Calu3 (cell line): Measurements from ENCODE around the gene PPAN. TPM values are rescaled to one million over a fixed set of nuclear protein-coding genes. Genes with fewer than 3 reads are reported as not detected.

Experiments used
- BruUV-seq: library from RNA; stranded (reverse); fragments of 400-500 nt; replicated peaks from 2 replicates; lab custom pipeline; 2021; lab: Mats Ljungman, UMichigan
- CTCF ChIA-PET: fragments of 300-600 bp; sonication (Branson Sonifier 250); formaldehyde crosslinking; loops from one replicate; lab custom pipeline; 2022; ENCODE audit warnings: antibody characterized with exemption; lab: Charles Lee
- DNase-seq: peaks from one replicate; pipeline ENCODE4 v3.0.0; 2022
- H3K27ac Mint-ChIP-seq: one replicate; pipeline ENCODE4 v1.8.0; 2022; ENCODE audit warnings: mixed read lengths; ENCODE audit not compliant: unreplicated experiment
- H3K27me3 Mint-ChIP-seq: one replicate; pipeline ENCODE4 v1.8.0; 2022; ENCODE audit warnings: mixed read lengths; ENCODE audit not compliant: unreplicated experiment
- H3K36me3 Mint-ChIP-seq: one replicate; pipeline ENCODE4 v1.8.0; 2022; ENCODE audit warnings: mild to moderate bottlenecking, moderate library complexity, mixed read lengths; ENCODE audit not compliant: insufficient read depth, unreplicated experiment
- H3K4me1 Mint-ChIP-seq: one replicate; pipeline ENCODE4 v1.8.0; 2022; ENCODE audit warnings: mild to moderate bottlenecking, low read depth, mixed read lengths; ENCODE audit not compliant: unreplicated experiment
- H3K4me3 Mint-ChIP-seq: one replicate; pipeline ENCODE4 v1.8.0; 2022; ENCODE audit warnings: mild to moderate bottlenecking, low read depth, moderate library complexity, mixed read lengths; ENCODE audit not compliant: unreplicated experiment
- H3K9me3 Mint-ChIP-seq: one replicate; pipeline ENCODE4 v1.8.0; 2022; ENCODE audit warnings: low read depth, mixed read lengths; ENCODE audit not compliant: unreplicated experiment
- CTCF ChIP-seq: fragments of 200-600 bp; IDR thresholded peaks from one replicate; pipeline ENCODE4 v1.8.0; 2022; ENCODE audit warnings: antibody characterized with exemption; ENCODE audit not compliant: unreplicated experiment
- intact Hi-C: fragments of 100-400 bp; cut with micrococcal nuclease; formaldehyde crosslinking; loops from one replicate; pipeline ENCODE4 v1.10.0; 2022; ENCODE audit not compliant: unreplicated experiment
- total RNA-seq: library from RNA; stranded (reverse); gene quantifications from 2 replicates; pipeline ENCODE4 v1.2.3, GENCODE V29; 2022

Gene PPAN
- total RNA-seq, 1 experiment from 2014 or later, result 52.2 TPM

- CTCF ChIA-PET, result interaction anchor here (0.6 kb wide), 1 partner anchor 1063 kb away, joined by 4 read pairs; no protein-coding TSS in a partner anchor
- Mint-ChIP-seq H3K27ac (no peak overlapping the region), H3K4me1 (no peaks in the 10 kb centered on the region), H3K27me3 (no peaks in the 10 kb centered on the region), H3K9me3 (no peaks in the 10 kb centered on the region), H3K4me3 (no peak overlapping the region), H3K36me3 (peaks cover 11% of the 10 kb centered on the region)
- intact Hi-C loops, result no loop called here
- TF ChIP-seq CTCF, result no peak
- DNase-seq, result no peak
- BruUV-seq, result no TSS peak
These were observed 27.4 kb downstream of the PPAN start for GRCh38 chr19:10133596-10133995.

- intact Hi-C loops, result no loop called here
- DNase-seq, result no peak
- H3K9me3 Mint-ChIP-seq, result no peaks in the 10 kb centered on the region
- no peaks in the 10 kb centered on the region for H3K4me1 Mint-ChIP-seq
- no TSS peak for BruUV-seq
- no peak overlapping the region for H3K4me3 Mint-ChIP-seq
- TF ChIP-seq CTCF, result no peak
- no peaks in the 10 kb centered on the region for H3K27me3 Mint-ChIP-seq
- peaks cover 13% of the 10 kb centered on the region for H3K36me3 Mint-ChIP-seq
- CTCF ChIA-PET, result no interaction called here
- no peak overlapping the region for H3K27ac Mint-ChIP-seq
These were observed 27.9 kb downstream of the PPAN start for GRCh38 chr19:10134040-10134439.

- Mint-ChIP-seq H3K9me3 (no peaks in the 10 kb centered on the region), H3K27ac (no peak overlapping the region), H3K4me1 (no peaks in the 10 kb centered on the region), H3K36me3 (peaks cover 18% of the 10 kb centered on the region), H3K27me3 (no peaks in the 10 kb centered on the region), H3K4me3 (no peak overlapping the region)
- no TSS peak for BruUV-seq
- DNase-seq, result no peak
- TF ChIP-seq CTCF, result no peak
- CTCF ChIA-PET, result no interaction called here
- intact Hi-C loops, result no loop called here
These were observed 29.6 kb downstream of the PPAN start for GRCh38 chr19:10135551-10136334.

- peaks cover 18% of the 10 kb centered on the region for H3K36me3 Mint-ChIP-seq
- no TSS peak for BruUV-seq
- H3K9me3 Mint-ChIP-seq, result no peaks in the 10 kb centered on the region
- no peak for TF ChIP-seq CTCF
- H3K27ac Mint-ChIP-seq, result no peak overlapping the region
- CTCF ChIA-PET, result no interaction called here
- intact Hi-C loops, result no loop called here
- no peaks in the 10 kb centered on the region for H3K4me1 Mint-ChIP-seq
- H3K4me3 Mint-ChIP-seq, result no peak overlapping the region
- H3K27me3 Mint-ChIP-seq, result no peaks in the 10 kb centered on the region
- no peak for DNase-seq
These were observed 30.8 kb downstream of the PPAN start for GRCh38 chr19:10136936-10137335.
